Activated B cell treated with CpG ODN at 0.5 μM for 24 hours (primary cell): ENCODE data around the gene CTDP1. TPM values are rescaled to one million over a fixed set of nuclear protein-coding genes. Genes with fewer than 3 reads are reported as not detected.
"Not testable (repeated sequence)": the region's sequence is repeated elsewhere in the genome, so short reads cannot be mapped to it uniquely, and the experiment has no call there.

Experiments used
- ATAC-seq: fragments of 200-7000 bp; cut with Tn5 transposase; one replicate; pipeline ENCODE4 v1.10.0; 2021; ENCODE audit warnings: low read depth, mild to moderate bottlenecking, moderate library complexity
- CTCF ChIA-PET: fragments of 350-600 bp; sonication (Branson Sonifier 250); formaldehyde crosslinking; loops from one replicate; lab custom pipeline; 2021; ENCODE audit warnings: antibody characterized with exemption; lab: Charles Lee
- POLR2A ChIA-PET: fragments of 350-600 bp; sonication (Branson Sonifier 250); formaldehyde crosslinking; loops from one replicate; lab custom pipeline; 2021; ENCODE audit warnings: antibody characterized with exemption; lab: Charles Lee
- DNase-seq: peaks from one replicate; pipeline ENCODE4 v3.0.0; 2022
- H3K27ac Mint-ChIP-seq: one replicate; pipeline ENCODE4 v1.8.0; 2020; ENCODE audit warnings: mixed read lengths
- H3K27me3 Mint-ChIP-seq: one replicate; pipeline ENCODE4 v1.8.0; 2021; ENCODE audit warnings: mixed read lengths
- H3K36me3 Mint-ChIP-seq: one replicate; pipeline ENCODE4 v1.8.0; 2021; ENCODE audit warnings: low read depth, mixed read lengths
- H3K4me1 Mint-ChIP-seq: one replicate; pipeline ENCODE4 v1.8.0; 2021; ENCODE audit warnings: mixed read lengths
- H3K4me3 Mint-ChIP-seq: one replicate; pipeline ENCODE4 v1.8.0; 2020; ENCODE audit warnings: mild to moderate bottlenecking, mixed read lengths
- H3K9me3 Mint-ChIP-seq: one replicate; pipeline ENCODE4 v1.8.0; 2020; ENCODE audit warnings: mixed read lengths
- CTCF ChIP-seq: fragments of 200-600 bp; IDR thresholded peaks from one replicate; pipeline ENCODE4 v1.8.0; 2022; ENCODE audit warnings: antibody characterized with exemption, mild to moderate bottlenecking
- intact Hi-C: fragments of 100-400 bp; cut with micrococcal nuclease; formaldehyde crosslinking; loops from one replicate; pipeline ENCODE4 v1.15.1; 2024
- total RNA-seq: library from RNA; stranded (reverse); gene quantifications from 2 replicates; pipeline ENCODE4 v1.2.3, GENCODE V29; 2022

Gene CTDP1
- total RNA-seq, 1 donor from 2014 or later, result 33.8 TPM

GRCh38 chr18:79728931-79729586 is 49.5 kb downstream of the CTDP1 start:
- ATAC-seq (no peak), DNase-seq (no peak)
- intact Hi-C loops, result no loop called here
- ChIA-PET CTCF (no interaction called here), POLR2A (no interaction called here)
- Mint-ChIP-seq H3K4me1 (no peaks in the 10 kb centered on the region), H3K27me3 (no peaks in the 10 kb centered on the region), H3K9me3 (peaks cover 4% of the 10 kb centered on the region), H3K36me3 (peaks cover 90% of the 10 kb centered on the region), H3K4me3 (no peak overlapping the region), H3K27ac (no peak overlapping the region)
- no peak for TF ChIP-seq CTCF

GRCh38 chr18:79729611-79730010 is 50.0 kb downstream of the CTDP1 start:
- no peak for DNase-seq
- no peak for ATAC-seq
- POLR2A ChIA-PET, result interaction anchor here (0.6 kb wide), 1 partner anchor 32 kb away, joined by 7 read pairs; no protein-coding TSS in a partner anchor
- H3K4me3 Mint-ChIP-seq, result no peak overlapping the region
- H3K27me3 Mint-ChIP-seq, result no peaks in the 10 kb centered on the region
- H3K9me3 Mint-ChIP-seq, result peaks cover 4% of the 10 kb centered on the region
- no peak overlapping the region for H3K27ac Mint-ChIP-seq
- intact Hi-C loops, result no loop called here
- no peak for TF ChIP-seq CTCF
- no peaks in the 10 kb centered on the region for H3K4me1 Mint-ChIP-seq
- CTCF ChIA-PET, result no interaction called here
- peaks cover 88% of the 10 kb centered on the region for H3K36me3 Mint-ChIP-seq

- no peak for TF ChIP-seq CTCF
- ATAC-seq, result no peak
- no peak overlapping the region for H3K27ac Mint-ChIP-seq
- no peak for DNase-seq
- H3K27me3 Mint-ChIP-seq, result no peaks in the 10 kb centered on the region
- ChIA-PET CTCF (no interaction called here), POLR2A (interaction anchor here (0.5 kb wide), 1 partner anchor 265 kb away, joined by 3 read pairs; no protein-coding TSS in a partner anchor)
- peaks cover 88% of the 10 kb centered on the region for H3K36me3 Mint-ChIP-seq
- no peak overlapping the region for H3K4me3 Mint-ChIP-seq
- intact Hi-C loops, result no loop called here
- H3K4me1 Mint-ChIP-seq, result no peaks in the 10 kb centered on the region
- peaks cover 4% of the 10 kb centered on the region for H3K9me3 Mint-ChIP-seq
These were observed 51.2 kb downstream of the CTDP1 start for GRCh38 chr18:79730804-79731203.

GRCh38 chr18:79731881-79732720 is 52.5 kb downstream of the CTDP1 start:
- intact Hi-C loops, H3K27ac Mint-ChIP-seq, CTCF ChIA-PET, POLR2A ChIA-PET, ATAC-seq, H3K9me3 Mint-ChIP-seq, H3K4me3 Mint-ChIP-seq, H3K4me1 Mint-ChIP-seq, H3K27me3 Mint-ChIP-seq, DNase-seq: not testable (repeated sequence)
- H3K36me3 Mint-ChIP-seq, result peaks cover 89% of the 10 kb centered on the region

GRCh38 chr18:79732721-79733025 is 53.1 kb downstream of the CTDP1 start:
- H3K4me1 Mint-ChIP-seq, result no peaks in the 10 kb centered on the region
- H3K27ac Mint-ChIP-seq, result no peak overlapping the region
- H3K9me3 Mint-ChIP-seq, result peaks cover 4% of the 10 kb centered on the region
- intact Hi-C loops, result no loop called here
- POLR2A ChIA-PET, result no interaction called here
- CTCF ChIA-PET, result no interaction called here
- peaks cover 89% of the 10 kb centered on the region for H3K36me3 Mint-ChIP-seq
- H3K4me3 Mint-ChIP-seq, result no peak overlapping the region
- ATAC-seq (no peak), DNase-seq (no peak)
- no peak for TF ChIP-seq CTCF
- no peaks in the 10 kb centered on the region for H3K27me3 Mint-ChIP-seq
